22Rv1 (cell line): ENCODE measurements around the gene ANKRD63.

Experiments used
- CTCF ChIP-seq: fragments of 450-650 bp; IDR thresholded peaks from 2 replicates; pipeline ENCODE4 v1.5.1; 2017; ENCODE audit warnings: mild to moderate bottlenecking
- ZFX ChIP-seq: fragments of 450-650 bp; IDR thresholded peaks from 2 replicates; pipeline ENCODE4 v1.6.1; 2017; ENCODE audit warnings: antibody characterized with exemption, borderline replicate concordance

- TF ChIP-seq CTCF, result no peak
- no peak for TF ChIP-seq ZFX
Observed at GRCh38 chr15:40233727-40234577, 48.9 kb downstream of the ANKRD63 start.
